Mammary epithelial cell (primary cell): ENCODE data around the gene C11orf86.

Source experiments
- EZH2 ChIP-seq: IDR thresholded peaks from 2 replicates; pipeline ENCODE4 v1.6.1; 2012; ENCODE audit warnings: low read length, inconsistent platforms, borderline replicate concordance
- TF ChIP-seq, protein P1 (sequence below), 2 donors: IDR thresholded peaks in 1 of 2; conservative IDR thresholded peaks in 1 of 2; 2 replicates each; pipeline ENCODE4 v1.5.1; 2011 to 2012; ENCODE audit warnings: inconsistent platforms in 2 of 2, low read length in 2 of 2, mild to moderate bottlenecking in 2 of 2, control low read depth in 1 of 2, low read depth in 1 of 2; ENCODE audit not compliant: insufficient read depth in 1 of 2; ENCODE audit errors: extremely low read depth in 1 of 2

DNA sequence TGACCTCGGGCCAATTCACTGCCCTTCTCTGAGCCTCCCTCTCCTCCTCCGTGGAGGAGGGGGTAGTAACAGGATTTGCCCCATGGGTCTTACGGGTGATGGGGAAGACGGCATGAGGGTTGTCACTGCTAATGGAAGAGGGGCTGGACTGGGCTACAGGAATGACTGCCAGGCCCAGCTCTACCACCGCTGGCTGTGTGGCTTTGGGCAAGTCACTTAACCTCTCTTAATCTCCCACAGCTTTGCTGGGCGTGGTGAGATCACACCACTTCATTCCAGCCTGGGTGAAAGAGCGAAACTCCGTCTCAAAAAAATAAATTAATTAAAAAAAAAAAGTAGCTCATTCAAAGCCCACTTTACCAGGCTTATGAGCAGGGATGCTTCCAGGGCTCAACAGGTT is 50.6 kb downstream of the C11orf86 start:
- TF ChIP-seq, protein P1, sequence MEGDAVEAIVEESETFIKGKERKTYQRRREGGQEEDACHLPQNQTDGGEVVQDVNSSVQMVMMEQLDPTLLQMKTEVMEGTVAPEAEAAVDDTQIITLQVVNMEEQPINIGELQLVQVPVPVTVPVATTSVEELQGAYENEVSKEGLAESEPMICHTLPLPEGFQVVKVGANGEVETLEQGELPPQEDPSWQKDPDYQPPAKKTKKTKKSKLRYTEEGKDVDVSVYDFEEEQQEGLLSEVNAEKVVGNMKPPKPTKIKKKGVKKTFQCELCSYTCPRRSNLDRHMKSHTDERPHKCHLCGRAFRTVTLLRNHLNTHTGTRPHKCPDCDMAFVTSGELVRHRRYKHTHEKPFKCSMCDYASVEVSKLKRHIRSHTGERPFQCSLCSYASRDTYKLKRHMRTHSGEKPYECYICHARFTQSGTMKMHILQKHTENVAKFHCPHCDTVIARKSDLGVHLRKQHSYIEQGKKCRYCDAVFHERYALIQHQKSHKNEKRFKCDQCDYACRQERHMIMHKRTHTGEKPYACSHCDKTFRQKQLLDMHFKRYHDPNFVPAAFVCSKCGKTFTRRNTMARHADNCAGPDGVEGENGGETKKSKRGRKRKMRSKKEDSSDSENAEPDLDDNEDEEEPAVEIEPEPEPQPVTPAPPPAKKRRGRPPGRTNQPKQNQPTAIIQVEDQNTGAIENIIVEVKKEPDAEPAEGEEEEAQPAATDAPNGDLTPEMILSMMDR (conservative IDR thresholded peaks at IDR 0.05 in 1 of 2, IDR thresholded peaks at IDR 0.05 in 1 of 2; ENCODE audit: extremely low read depth in 1 of 2, insufficient read depth in 1 of 2, low read depth in 1 of 2, low read length in 2 of 2), result no peak
- no peak for TF ChIP-seq EZH2
